CD14-positive monocyte (primary cell): Measurements from ENCODE around the gene FIBCD1. TPM values are rescaled to one million over a fixed set of nuclear protein-coding genes. Genes with fewer than 3 reads are reported as not detected.
"Not testable (repeated sequence)": the region's sequence is repeated elsewhere in the genome, so short reads cannot be mapped to it uniquely, and the experiment has no call there.

Experiments used
- DNase-seq, 3 donors: peaks; one replicate each; pipeline ENCODE4 v3.0.0-alpha.2; 2011 to 2022
- H2AFZ ChIP-seq: 2 replicates; pipeline ENCODE4 v1.6.0; 2012; ENCODE audit warnings: mild to moderate bottlenecking, low read depth, low read length, inconsistent platforms; ENCODE audit not compliant: insufficient read depth, poor library complexity, severe bottlenecking
- H3K27ac ChIP-seq, 2 donors: 1 replicate in 1 of 2; 2 replicates in 1 of 2; pipeline ENCODE4 v1.5.1; 2012 to 2013; ENCODE audit warnings: low read length in 2 of 2, control low read depth in 1 of 2, inconsistent platforms in 1 of 2, low read depth in 1 of 2, mild to moderate bottlenecking in 1 of 2
- H3K27me3 ChIP-seq, 2 donors: one replicate each; pipeline versions ENCODE4 v1.6.0 to v1.6.1; 2011 to 2013; ENCODE audit warnings: low read length in 2 of 2; ENCODE audit not compliant: control insufficient read depth in 2 of 2, insufficient read depth in 2 of 2
- H3K36me3 ChIP-seq, 2 donors: replicated peaks in 1 of 2; 1 replicate in 1 of 2; 2 replicates in 1 of 2; pipeline versions ENCODE4 v1.5.1 to v1.6.1; 2012 to 2013; ENCODE audit warnings: low read length in 2 of 2, control low read depth in 1 of 2, inconsistent platforms in 1 of 2, mild to moderate bottlenecking in 1 of 2; ENCODE audit not compliant: insufficient read depth in 2 of 2, control insufficient read depth in 1 of 2
- H3K4me1 ChIP-seq, 2 donors: 1 replicate in 1 of 2; 2 replicates in 1 of 2; pipeline versions ENCODE4 v1.5.1 to v1.6.1; 2012 to 2013; ENCODE audit warnings: low read length in 2 of 2, control low read depth in 1 of 2, inconsistent platforms in 1 of 2, mild to moderate bottlenecking in 1 of 2, moderate library complexity in 1 of 2; ENCODE audit not compliant: insufficient read depth in 2 of 2, control insufficient read depth in 1 of 2
- H3K4me2 ChIP-seq: replicated peaks from 2 replicates; pipeline ENCODE3; 2012; ENCODE audit warnings: low read length, moderate library complexity, mild to moderate bottlenecking; ENCODE audit not compliant: poor library complexity, severe bottlenecking; ENCODE audit errors: extremely low read depth
- H3K4me3 ChIP-seq, 3 experiments: fragments of 200-600 bp in 1 of 3; sonication (generic) in 1 of 3; replicated peaks in 1 of 3; 1 replicate in 2 of 3; 2 replicates in 1 of 3; pipeline ENCODE4 v1.5.1; 2011 to 2013; ENCODE audit warnings: low read length in 3 of 3, mild to moderate bottlenecking in 3 of 3, control low read depth in 2 of 3, low read depth in 2 of 3, inconsistent platforms in 1 of 3, moderate library complexity in 1 of 3
- H3K79me2 ChIP-seq: 2 replicates; pipeline ENCODE4 v1.6.0; 2012; ENCODE audit warnings: mild to moderate bottlenecking, control low read depth, inconsistent platforms, low read length, moderate library complexity; ENCODE audit not compliant: insufficient read depth
- H3K9ac ChIP-seq: 2 replicates; pipeline ENCODE4 v1.6.0; 2017; ENCODE audit warnings: low read length, mild to moderate bottlenecking; ENCODE audit not compliant: insufficient read depth, poor library complexity, severe bottlenecking
- H3K9me3 ChIP-seq, 2 donors: replicated peaks in 1 of 2; 1 replicate in 1 of 2; 2 replicates in 1 of 2; pipeline versions ENCODE4 v1.5.1 to v1.6.1; 2012 to 2013; ENCODE audit warnings: low read length in 2 of 2, control low read depth in 1 of 2; ENCODE audit not compliant: control insufficient read depth in 1 of 2, insufficient read depth in 1 of 2
- H4K20me1 ChIP-seq: 2 replicates; pipeline ENCODE4 v1.6.0; 2012; ENCODE audit warnings: mild to moderate bottlenecking, low read length, control low read depth, moderate library complexity; ENCODE audit not compliant: insufficient read depth
- H3K27ac Mint-ChIP-seq, 7 donors: one replicate each; pipeline ENCODE4 v1.8.0; 2020; ENCODE audit warnings: mild to moderate bottlenecking in 7 of 7, mixed read lengths in 7 of 7, moderate library complexity in 6 of 7, inconsistent platforms in 2 of 7
- H3K27me3 Mint-ChIP-seq, 3 donors: one replicate each; pipeline ENCODE4 v1.8.0; 2021 to 2022; ENCODE audit warnings: low read depth in 3 of 3, mild to moderate bottlenecking in 3 of 3, mixed read lengths in 3 of 3, moderate library complexity in 3 of 3, inconsistent platforms in 1 of 3
- H3K36me3 Mint-ChIP-seq, 2 donors: one replicate each; pipeline ENCODE4 v1.8.0; 2020; ENCODE audit warnings: mixed read lengths in 2 of 2, inconsistent platforms in 1 of 2, mild to moderate bottlenecking in 1 of 2
- H3K4me1 Mint-ChIP-seq: one replicate; pipeline ENCODE4 v1.8.0; 2020; ENCODE audit warnings: mild to moderate bottlenecking, mixed read lengths
- H3K4me3 Mint-ChIP-seq, 2 donors: one replicate each; pipeline ENCODE4 v1.8.0; 2020; ENCODE audit warnings: mild to moderate bottlenecking in 2 of 2, mixed read lengths in 2 of 2, moderate library complexity in 1 of 2
- H3K9me3 Mint-ChIP-seq, 7 donors: one replicate each; pipeline ENCODE4 v1.8.0; 2020 to 2022; ENCODE audit warnings: mixed read lengths in 7 of 7, mild to moderate bottlenecking in 6 of 7, moderate library complexity in 6 of 7, inconsistent platforms in 2 of 7
- WGBS: methylation state at CpG from one replicate; pipeline ENCODE4 v1.1.5; 2013; ENCODE audit warnings: missing lambda C conversion rate; ENCODE audit not compliant: insufficient coverage; 5-methylcytosine and 5-hydroxymethylcytosine counted together
- intact Hi-C, 2 donors: fragments of 100-400 bp; cut with micrococcal nuclease; formaldehyde crosslinking; loops; one replicate each; pipeline versions ENCODE4 v1.15.0 to v1.15.1; 2023
- polyA plus RNA-seq, 3 donors: library from polyadenylated mRNA; depleted of rRNA in 1 of 3; unstranded in 2 of 3; stranded (reverse) in 1 of 3; fragments of 300-500 nt in 2 of 3; fragments of >200 nt in 1 of 3; fragmentation: Illumina TruSeq in 2 of 3; gene quantifications; 1 replicate in 2 of 3; 2 replicates in 1 of 3; pipeline ENCODE4 v1.2.3, GENCODE V29; 2012 to 2021
- TF ChIP-seq, protein P1 (sequence below): fragments of 200-600 bp; IDR thresholded peaks from one replicate; pipeline ENCODE4 v1.8.0; 2022; ENCODE audit warnings: antibody characterized with exemption, mild to moderate bottlenecking

Gene FIBCD1
- polyA plus RNA-seq, 3 donors = not detected

DNA sequence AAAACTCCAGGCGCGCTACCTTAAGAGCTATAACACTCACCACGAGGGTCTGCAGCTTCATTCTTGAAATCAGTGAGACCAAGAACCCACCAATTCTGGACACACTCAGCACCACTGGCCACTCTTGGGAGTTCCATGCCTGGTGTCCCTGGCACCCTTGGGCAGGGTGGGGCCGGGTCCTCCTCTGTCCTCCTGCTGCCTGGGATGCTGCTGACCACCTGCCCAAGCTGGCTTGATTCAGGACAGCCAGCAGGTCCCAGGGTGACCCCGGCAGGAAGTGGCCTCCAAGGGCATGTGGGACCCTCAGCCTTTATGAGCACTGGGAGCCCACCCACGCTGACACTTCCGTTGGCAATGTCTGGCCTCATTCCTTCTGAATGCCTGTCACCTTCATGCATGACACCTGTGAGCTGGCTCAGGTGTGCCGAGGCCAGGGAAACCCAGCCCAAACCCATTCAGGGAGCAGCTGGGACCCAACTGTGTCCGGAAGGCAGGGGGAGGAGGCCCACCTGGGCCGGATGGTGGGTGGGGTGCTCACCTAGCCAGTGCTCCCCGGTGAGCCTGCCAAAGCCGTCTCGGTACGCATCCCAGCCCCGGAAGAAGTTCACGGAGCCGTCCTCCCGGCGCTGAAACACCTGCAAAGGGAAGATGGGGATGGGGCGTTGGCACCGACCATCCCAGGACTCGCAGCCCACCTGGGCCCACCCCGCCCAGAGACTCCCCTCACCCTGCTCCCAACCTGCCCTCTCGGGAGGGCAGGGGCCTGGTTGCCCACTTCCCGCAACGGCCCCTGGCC, 27.6 kb downstream of the FIBCD1 start:
- Histone ChIP-seq H3K4me2 (no peak overlapping the region), H3K9me3 (no peaks in the 10 kb centered on the region), H3K27ac (no peak overlapping the region), H3K9ac (no peak overlapping the region), H3K79me2 (no peaks in the 10 kb centered on the region), H3K36me3 (no peaks in the 10 kb centered on the region), H2AFZ (no peak overlapping the region), H3K4me1 (no peaks in the 10 kb centered on the region), H3K4me3 (no peak overlapping the region), H3K27me3 (no peaks in the 10 kb centered on the region), H4K20me1 (no peaks in the 10 kb centered on the region)
- Mint-ChIP-seq H3K36me3 (no peaks in the 10 kb centered on the region), H3K4me1 (no peaks in the 10 kb centered on the region), H3K4me3 (no peak overlapping the region), H3K9me3 (no peaks in the 10 kb centered on the region), H3K27me3 (peaks cover 4 to 10% (median 9%) of the 10 kb centered on the region in 3 donors), H3K27ac (no peak overlapping the region)
- intact Hi-C loops = no loop called here
- 90% methylated on average over 13 of the region's 26 CpGs for WGBS
- DNase-seq = no peak
- TF ChIP-seq, protein P1, sequence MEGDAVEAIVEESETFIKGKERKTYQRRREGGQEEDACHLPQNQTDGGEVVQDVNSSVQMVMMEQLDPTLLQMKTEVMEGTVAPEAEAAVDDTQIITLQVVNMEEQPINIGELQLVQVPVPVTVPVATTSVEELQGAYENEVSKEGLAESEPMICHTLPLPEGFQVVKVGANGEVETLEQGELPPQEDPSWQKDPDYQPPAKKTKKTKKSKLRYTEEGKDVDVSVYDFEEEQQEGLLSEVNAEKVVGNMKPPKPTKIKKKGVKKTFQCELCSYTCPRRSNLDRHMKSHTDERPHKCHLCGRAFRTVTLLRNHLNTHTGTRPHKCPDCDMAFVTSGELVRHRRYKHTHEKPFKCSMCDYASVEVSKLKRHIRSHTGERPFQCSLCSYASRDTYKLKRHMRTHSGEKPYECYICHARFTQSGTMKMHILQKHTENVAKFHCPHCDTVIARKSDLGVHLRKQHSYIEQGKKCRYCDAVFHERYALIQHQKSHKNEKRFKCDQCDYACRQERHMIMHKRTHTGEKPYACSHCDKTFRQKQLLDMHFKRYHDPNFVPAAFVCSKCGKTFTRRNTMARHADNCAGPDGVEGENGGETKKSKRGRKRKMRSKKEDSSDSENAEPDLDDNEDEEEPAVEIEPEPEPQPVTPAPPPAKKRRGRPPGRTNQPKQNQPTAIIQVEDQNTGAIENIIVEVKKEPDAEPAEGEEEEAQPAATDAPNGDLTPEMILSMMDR = no peak

DNA sequence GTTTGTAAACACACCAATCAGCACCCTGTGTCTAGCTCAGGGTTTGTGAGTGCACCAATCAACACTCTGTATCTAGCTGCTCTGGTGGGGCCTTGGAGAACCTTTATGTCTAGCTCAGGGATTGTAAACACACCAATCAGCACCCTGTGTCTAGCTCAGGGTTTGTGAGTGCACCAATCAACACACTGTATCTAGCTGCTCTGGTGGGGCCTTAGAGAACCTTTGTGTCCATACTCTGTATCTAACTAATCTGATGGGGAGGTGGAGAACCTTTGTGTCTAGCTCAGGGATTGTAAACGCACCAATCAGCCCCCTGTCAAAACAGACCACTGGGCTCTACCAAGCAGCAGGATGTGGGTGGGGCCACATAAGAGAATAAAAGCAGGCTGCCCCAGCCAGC, 28.4 kb downstream of the FIBCD1 start:
- WGBS = no CpG with 5 or more reads among the region's 1 CpG
- H3K4me1 ChIP-seq, H3K36me3 Mint-ChIP-seq, H3K79me2 ChIP-seq, H3K9ac ChIP-seq, H2AFZ ChIP-seq, H3K9me3 ChIP-seq, H3K4me2 ChIP-seq, H3K27ac ChIP-seq, DNase-seq, intact Hi-C loops, H3K4me1 Mint-ChIP-seq, H4K20me1 ChIP-seq, H3K9me3 Mint-ChIP-seq, H3K36me3 ChIP-seq, H3K4me3 Mint-ChIP-seq, H3K27ac Mint-ChIP-seq, H3K27me3 ChIP-seq, H3K4me3 ChIP-seq: not testable (repeated sequence)
- H3K27me3 Mint-ChIP-seq = peaks cover 7 to 10% (median 8%) of the 10 kb centered on the region in 3 donors

DNA sequence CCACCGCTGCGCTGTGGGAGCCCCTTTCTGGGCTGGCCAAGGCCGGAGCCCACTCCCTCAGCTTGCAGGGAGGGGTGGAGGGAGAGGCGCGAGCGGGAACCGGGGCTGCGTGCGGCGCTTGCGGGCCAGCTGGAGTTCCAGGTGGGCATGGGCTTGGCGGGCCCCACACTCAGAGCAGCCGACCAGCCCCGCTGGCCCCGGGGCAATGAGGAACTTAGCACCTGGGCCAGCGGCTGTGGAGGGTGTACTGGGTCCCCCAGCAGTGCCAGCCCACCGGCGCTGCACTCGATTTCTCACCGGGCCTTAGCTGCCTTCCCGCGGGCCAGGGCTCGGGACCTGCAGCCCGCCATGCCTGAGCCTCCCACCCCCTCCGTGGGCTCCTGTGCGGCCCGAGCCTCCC, 29.0 kb downstream of the FIBCD1 start:
- DNase-seq, H3K9me3 ChIP-seq, H3K79me2 ChIP-seq, H3K9me3 Mint-ChIP-seq, H3K36me3 ChIP-seq, H3K4me3 Mint-ChIP-seq, H3K36me3 Mint-ChIP-seq, H3K27me3 ChIP-seq, H3K27ac ChIP-seq, H3K9ac ChIP-seq, H4K20me1 ChIP-seq, H3K4me3 ChIP-seq, H2AFZ ChIP-seq, H3K4me1 ChIP-seq, H3K27ac Mint-ChIP-seq, H3K4me2 ChIP-seq, intact Hi-C loops, H3K4me1 Mint-ChIP-seq: not testable (repeated sequence)
- H3K27me3 Mint-ChIP-seq = peaks cover 5 to 10% (median 8%) of the 10 kb centered on the region in 3 donors
- whole genome bisulfite sequencing = 98% methylated on average over 11 of the region's 27 CpGs
